Stimulated activated CD4-positive, alpha-beta T cell treated with anti-CD3 and anti-CD28 coated beads, Interleukin-4, amount 100 ng/mL, for 4 hours (primary cell): ENCODE results near the gene SEL1L3.

Experiments used
- DNase-seq, 2 experiments: peaks; one replicate each; pipeline ENCODE4 v3.0.0-alpha.2; 2020

The SEL1L3 gene

DNA sequence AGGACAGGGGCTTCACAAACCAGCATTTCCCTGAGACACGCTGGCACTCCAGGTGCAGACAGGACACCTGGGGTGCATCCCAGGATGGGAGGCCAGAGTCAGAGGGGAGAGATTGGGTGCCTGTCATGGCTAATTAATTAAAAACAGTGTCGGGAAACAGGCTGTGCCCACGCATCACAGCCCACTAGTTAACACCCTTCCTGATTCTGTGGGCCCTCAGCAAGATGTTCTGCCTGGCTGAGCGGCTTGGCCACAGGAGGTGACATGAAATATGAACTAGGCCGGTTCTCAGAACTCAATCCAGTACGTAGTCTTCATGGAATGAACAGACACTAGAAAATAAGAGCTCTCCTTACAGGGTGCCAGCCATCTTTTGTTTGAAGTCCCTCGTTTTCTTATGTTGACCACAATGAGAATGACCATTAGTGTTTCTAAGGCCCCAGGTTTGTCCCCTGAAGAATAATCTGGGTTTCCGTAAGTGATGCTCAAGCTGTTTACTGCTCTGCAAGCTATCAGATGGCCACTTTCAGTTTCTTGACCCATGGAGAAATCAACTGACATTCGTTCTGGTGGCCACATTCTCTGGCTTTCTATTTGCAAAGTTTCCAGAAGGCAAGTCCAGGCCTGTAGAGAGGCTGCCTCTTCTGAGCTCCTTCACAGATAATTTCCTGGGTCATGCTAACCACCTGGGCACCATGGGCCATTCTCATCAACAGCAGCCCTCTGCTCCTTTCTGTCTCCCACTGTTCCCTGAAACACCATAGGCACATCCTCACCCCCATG is 134.9 kb downstream of the SEL1L3 start:
- no peak for DNase-seq

GRCh38 chr4:25725870-25726269 is 136.9 kb downstream of the SEL1L3 start:
- no peak for DNase-seq

DNA sequence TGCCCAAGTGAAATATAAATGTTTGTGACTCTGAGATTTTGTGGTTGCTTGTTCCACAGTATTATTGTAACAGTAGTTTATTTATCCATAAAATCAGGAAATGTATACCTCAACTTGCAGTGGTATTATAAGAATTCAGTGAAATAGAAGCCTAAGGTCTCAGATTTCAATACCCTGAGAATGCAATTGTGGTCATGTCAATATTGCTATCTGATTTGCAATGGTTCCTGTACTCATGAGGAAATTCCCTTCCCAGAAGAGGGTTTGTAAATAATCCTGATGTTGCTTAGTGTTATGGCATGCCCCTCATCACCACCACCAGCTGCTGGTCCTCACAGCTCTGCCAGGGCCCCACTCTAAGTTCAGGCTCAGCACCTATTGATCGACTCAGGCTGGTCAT is 139.4 kb downstream of the SEL1L3 start:
- DNase-seq: no peak

DNA sequence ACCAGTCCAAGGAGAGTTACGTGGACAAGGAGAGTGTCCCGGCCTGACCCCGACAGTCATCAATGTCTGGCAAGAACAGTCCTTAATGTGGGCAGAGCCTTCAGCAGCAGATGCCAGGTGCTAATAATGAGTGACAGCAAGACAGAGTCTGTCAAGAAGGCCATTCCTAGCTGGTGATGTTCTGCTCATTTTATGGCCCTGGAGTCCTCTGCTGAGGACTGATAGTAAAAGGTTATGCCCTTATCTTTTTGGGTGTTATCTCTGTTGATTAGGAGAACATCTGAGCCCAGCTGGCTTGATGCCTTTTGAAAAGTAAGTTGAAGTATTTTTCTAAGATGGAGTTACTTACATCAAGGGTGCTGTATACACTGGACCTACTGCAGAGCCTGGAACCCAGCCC is 139.8 kb downstream of the SEL1L3 start:
- DNase-seq: no peak

- DNase-seq: no peak
Observed at GRCh38 chr4:25713812-25714211, 149.0 kb downstream of the SEL1L3 start.

- no peak for DNase-seq
Observed at GRCh38 chr4:25712611-25713010, 150.2 kb downstream of the SEL1L3 start.

GRCh38 chr4:25710637-25711036 is 152.2 kb downstream of the SEL1L3 start:
- DNase-seq: no peak

GRCh38 chr4:25704516-25704915 is 158.3 kb downstream of the SEL1L3 start:
- no peak for DNase-seq

GRCh38 chr4:25703731-25704388 is 158.9 kb downstream of the SEL1L3 start:
- no peak for DNase-seq

DNA sequence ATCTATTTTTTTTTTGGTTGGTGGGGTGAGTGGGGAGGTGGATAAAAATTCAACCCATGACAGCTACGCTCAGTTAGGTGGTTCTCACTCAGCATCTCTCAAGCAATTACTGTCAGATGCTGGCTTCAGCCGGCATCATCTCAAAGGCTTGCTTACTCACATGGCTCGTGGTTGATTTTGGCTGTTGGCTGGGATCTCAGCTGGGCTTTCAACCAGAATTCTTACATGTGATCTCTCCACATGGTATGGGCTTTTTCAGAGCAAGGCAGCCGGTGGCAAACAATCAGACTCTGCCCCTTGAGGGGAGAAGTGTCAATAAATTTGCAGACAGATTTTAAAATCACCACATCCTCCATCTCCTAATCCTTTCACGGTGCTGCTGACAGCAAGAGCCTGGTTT is 159.9 kb downstream of the SEL1L3 start:
- no peak for DNase-seq

GRCh38 chr4:25700661-25701060 is 162.1 kb downstream of the SEL1L3 start:
- DNase-seq: no peak

GRCh38 chr4:25697516-25697915 is 165.3 kb downstream of the SEL1L3 start:
- DNase-seq: no peak
